Measurements from ENCODE around the gene SLC25A22.

The SLC25A22 gene

GRCh38 chr11:833849-834311 lies 35.8 kb upstream of the SLC25A22 start:
- DNase-seq: no peak

GRCh38 chr11:833114-833791 lies 35.2 kb upstream of the SLC25A22 start:
- DNase-seq: no peak

- no peak for DNase-seq
Measured at GRCh38 chr11:832529-833113, 34.5 kb upstream of the SLC25A22 start, which contains the start of gene CD151. CD151 (plus strand) TSS chr11:832952; CDS start chr11:836070, 3,118 bp downstream.

- no peak for DNase-seq
Measured at GRCh38 chr11:831961-832528, 34.0 kb upstream of the SLC25A22 start.

GRCh38 chr11:831118-831864 lies 33.2 kb upstream of the SLC25A22 start:
- DNase-seq: no peak

GRCh38 chr11:830295-831117 lies 32.4 kb upstream of the SLC25A22 start:
- no peak for DNase-seq

GRCh38 chr11:829847-830294 lies 31.8 kb upstream of the SLC25A22 start:
- no peak for DNase-seq

GRCh38 chr11:829176-829846 lies 31.2 kb upstream of the SLC25A22 start:
- no peak for DNase-seq

- no peak for DNase-seq
Measured at GRCh38 chr11:828506-829175, 30.6 kb upstream of the SLC25A22 start.

GRCh38 chr11:827897-828192 lies 29.8 kb upstream of the SLC25A22 start, which contains the start of gene CRACR2B:
CRACR2B (plus strand) TSS chr11:827919; CDS start chr11:828608, 689 bp downstream.
- DNase-seq: no peak

GRCh38 chr11:827146-827896 lies 29.2 kb upstream of the SLC25A22 start:
- DNase-seq: no peak

GRCh38 chr11:826836-827145 lies 28.7 kb upstream of the SLC25A22 start:
- DNase-seq: no peak

- DNase-seq: no peak
Measured at GRCh38 chr11:826227-826621, 28.1 kb upstream of the SLC25A22 start.

- DNase-seq: no peak
Measured at GRCh38 chr11:825366-826226, 27.5 kb upstream of the SLC25A22 start.

- DNase-seq: no peak
Measured at GRCh38 chr11:824942-825341, 26.9 kb upstream of the SLC25A22 start.

- no peak for DNase-seq
Measured at GRCh38 chr11:824292-824880, 26.3 kb upstream of the SLC25A22 start.

- DNase-seq: no peak
Measured at GRCh38 chr11:823441-824291, 25.6 kb upstream of the SLC25A22 start.
